NB4 (cell line): ENCODE results near the gene HAND1.

Source experiments
- DNase-seq: peaks from one replicate; pipeline ENCODE4 v3.0.0; 2010; ENCODE audit warnings: low read depth
- H3K4me3 ChIP-seq: one replicate; pipeline ENCODE4 v1.5.1; 2011; ENCODE audit warnings: mild to moderate bottlenecking, low read depth, low read length, moderate library complexity
- MYC ChIP-seq: IDR thresholded peaks from 2 replicates; pipeline ENCODE4 v1.6.1; 2011; ENCODE audit warnings: low read depth, low read length
- POLR2A ChIP-seq: IDR thresholded peaks from 2 replicates; pipeline ENCODE4 v1.6.1; 2011; ENCODE audit warnings: mild to moderate bottlenecking; ENCODE audit not compliant: insufficient read length; ENCODE audit errors: extremely low read depth
- TF ChIP-seq, protein P1 (sequence below): IDR thresholded peaks from one replicate; pipeline ENCODE4 v1.5.1; 2012; ENCODE audit warnings: low read depth, low read length
- TF ChIP-seq, protein P2 (sequence below): IDR thresholded peaks from 2 replicates; pipeline ENCODE4 v1.6.1; 2011; ENCODE audit warnings: low read depth, low read length

HAND1 gene

DNA sequence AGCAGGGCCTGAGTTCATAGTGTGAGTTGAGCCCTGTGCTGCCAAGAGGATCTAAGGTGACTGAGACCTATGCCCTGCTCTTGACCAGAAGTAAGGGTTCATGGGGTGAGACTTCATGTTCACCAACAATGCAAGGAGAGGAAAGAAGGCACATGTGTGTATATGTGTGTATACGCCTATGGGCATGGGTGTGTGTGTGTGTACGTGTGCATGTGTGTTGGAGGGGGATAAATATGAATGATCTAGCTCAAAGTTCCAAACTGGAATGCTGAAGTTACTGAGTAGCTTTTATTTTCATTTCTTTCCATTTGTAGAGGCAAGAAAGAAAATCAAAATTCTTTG lies 25.6 kb upstream of the HAND1 start:
- no peak overlapping the region for H3K4me3 ChIP-seq
- TF ChIP-seq MYC (no peak), POLR2A (no peak)
- TF ChIP-seq, protein P1, sequence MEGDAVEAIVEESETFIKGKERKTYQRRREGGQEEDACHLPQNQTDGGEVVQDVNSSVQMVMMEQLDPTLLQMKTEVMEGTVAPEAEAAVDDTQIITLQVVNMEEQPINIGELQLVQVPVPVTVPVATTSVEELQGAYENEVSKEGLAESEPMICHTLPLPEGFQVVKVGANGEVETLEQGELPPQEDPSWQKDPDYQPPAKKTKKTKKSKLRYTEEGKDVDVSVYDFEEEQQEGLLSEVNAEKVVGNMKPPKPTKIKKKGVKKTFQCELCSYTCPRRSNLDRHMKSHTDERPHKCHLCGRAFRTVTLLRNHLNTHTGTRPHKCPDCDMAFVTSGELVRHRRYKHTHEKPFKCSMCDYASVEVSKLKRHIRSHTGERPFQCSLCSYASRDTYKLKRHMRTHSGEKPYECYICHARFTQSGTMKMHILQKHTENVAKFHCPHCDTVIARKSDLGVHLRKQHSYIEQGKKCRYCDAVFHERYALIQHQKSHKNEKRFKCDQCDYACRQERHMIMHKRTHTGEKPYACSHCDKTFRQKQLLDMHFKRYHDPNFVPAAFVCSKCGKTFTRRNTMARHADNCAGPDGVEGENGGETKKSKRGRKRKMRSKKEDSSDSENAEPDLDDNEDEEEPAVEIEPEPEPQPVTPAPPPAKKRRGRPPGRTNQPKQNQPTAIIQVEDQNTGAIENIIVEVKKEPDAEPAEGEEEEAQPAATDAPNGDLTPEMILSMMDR: no peak
- TF ChIP-seq, protein P2, sequence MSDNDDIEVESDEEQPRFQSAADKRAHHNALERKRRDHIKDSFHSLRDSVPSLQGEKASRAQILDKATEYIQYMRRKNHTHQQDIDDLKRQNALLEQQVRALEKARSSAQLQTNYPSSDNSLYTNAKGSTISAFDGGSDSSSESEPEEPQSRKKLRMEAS: no peak
- no peak for DNase-seq

DNA sequence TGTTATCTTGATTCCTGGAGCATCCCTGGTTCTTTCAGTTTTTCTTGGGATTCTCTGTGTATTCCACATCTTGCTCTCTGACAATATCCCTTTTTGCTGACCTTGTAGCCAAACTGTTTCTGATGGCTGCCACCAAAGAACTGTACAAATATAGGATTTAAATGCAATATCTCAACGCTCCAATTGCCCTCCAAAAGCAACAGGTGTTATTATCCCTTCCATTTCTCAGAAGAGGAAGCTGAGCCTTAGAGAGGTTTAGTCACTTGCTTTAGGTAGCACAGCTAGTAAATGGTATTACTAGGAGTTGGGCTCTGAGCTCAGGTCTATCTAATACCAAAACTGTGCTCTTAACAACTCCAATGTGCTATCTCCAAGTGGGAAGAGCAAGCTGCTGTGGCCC lies 24.2 kb upstream of the HAND1 start:
- no peak for TF ChIP-seq MYC
- TF ChIP-seq, protein P1: no peak
- no peak for TF ChIP-seq POLR2A
- TF ChIP-seq, protein P2: no peak
- DNase-seq: no peak
- H3K4me3 ChIP-seq: no peak overlapping the region

DNA sequence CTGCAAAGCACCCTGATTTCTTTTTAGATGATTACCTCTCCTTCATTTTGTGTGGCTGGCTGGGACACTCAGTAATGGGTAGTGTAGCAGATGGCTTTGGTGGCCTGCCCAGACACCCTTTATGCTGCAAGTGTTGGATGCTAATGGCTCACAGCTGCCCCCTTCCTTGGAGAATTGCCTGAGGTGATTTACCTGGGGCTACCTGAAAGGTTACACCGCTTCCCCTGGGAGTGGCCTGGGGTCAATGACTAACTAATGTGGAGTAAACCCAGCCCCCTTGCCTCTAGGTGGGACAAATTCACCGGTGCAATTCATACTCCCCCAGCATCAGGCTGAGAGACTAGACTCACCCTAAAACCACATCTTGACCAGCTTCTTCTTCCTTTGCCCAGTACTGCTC lies 23.5 kb upstream of the HAND1 start:
- TF ChIP-seq, protein P2: no peak
- TF ChIP-seq MYC: no peak
- TF ChIP-seq POLR2A: no peak
- TF ChIP-seq, protein P1: no peak
- no peak overlapping the region for H3K4me3 ChIP-seq
- DNase-seq: no peak

DNA sequence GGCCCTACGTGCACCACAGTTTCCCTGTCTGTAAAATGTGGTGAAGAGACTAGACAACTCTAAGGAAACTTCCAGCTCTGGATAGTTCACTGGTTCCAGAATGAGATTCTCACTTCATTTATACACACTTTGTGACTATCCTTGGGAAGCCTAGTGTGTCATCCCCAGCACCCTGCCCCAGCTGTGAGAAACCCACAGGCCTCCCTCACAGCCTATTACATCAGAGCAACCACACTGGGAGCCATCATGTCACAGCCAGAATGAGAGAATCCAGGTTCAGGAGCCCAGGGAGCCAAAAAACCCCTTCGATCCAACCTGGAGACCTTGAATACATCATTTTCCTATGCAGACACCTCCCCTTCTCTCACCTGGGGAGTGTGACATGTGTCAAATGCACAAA lies 21.0 kb upstream of the HAND1 start:
- no peak for DNase-seq
- TF ChIP-seq POLR2A (no peak), MYC (no peak)
- TF ChIP-seq, protein P2: no peak
- TF ChIP-seq, protein P1: no peak
- no peak overlapping the region for H3K4me3 ChIP-seq

DNA sequence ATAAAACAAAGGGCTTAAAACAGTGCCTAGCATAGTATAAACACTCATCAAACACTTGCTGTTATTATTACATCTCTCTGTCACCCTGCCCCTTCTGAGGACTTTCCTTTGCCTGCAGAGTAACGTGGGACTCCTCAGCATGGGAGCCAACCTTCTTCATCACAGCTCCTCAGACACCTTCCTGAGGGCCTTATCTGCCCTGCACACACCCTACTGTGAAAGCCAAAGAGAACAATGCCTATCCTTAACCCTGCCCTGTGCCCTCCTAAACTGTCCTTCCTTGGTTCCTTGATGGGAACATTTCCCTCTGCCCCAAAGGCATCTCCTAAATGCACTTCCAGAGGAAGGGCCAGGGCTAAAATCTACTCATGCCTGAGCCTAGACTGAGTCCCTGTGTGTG lies 20.6 kb upstream of the HAND1 start:
- TF ChIP-seq POLR2A (no peak), MYC (no peak)
- TF ChIP-seq, protein P1: no peak
- TF ChIP-seq, protein P2: no peak
- H3K4me3 ChIP-seq: no peak overlapping the region
- no peak for DNase-seq

DNA sequence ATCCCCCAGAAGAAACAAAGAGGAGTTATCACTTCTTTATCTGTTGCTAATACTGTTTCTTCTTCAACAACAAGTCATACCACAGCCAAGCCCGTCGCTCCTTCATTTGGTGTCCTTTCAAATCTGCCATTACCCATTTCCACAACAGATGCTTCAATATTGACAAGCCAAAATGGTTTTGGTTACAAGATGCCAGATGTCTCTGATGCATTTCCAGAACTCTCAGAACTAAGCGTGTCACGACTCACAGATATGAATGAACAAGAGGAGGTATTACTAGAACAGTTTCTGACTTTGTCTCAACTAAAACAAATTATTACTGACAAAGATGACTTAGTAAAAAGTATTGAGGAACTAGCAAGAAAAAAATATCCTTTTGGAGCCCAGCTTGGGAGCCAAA lies 16.0 kb upstream of the HAND1 start:
- no peak for DNase-seq
- H3K4me3 ChIP-seq: no peak overlapping the region
- TF ChIP-seq POLR2A (no peak), MYC (no peak)
- TF ChIP-seq, protein P2: no peak
- TF ChIP-seq, protein P1: no peak
